SU-DHL-6 (cell line): ENCODE measurements around the gene PKN2.

ENCODE experiments used
- H2AFZ ChIP-seq: fragments of 200-600 bp; sonication (generic); 2 replicates; pipeline ENCODE4 v1.6.1; 2014; ENCODE audit warnings: low read depth, mild to moderate bottlenecking, moderate library complexity, mixed read lengths, antibody characterized with exemption, low read length; ENCODE audit not compliant: severe bottlenecking
- H3F3A ChIP-seq: fragments of 200-600 bp; shearing (Covaris generic); 2 replicates; pipeline ENCODE4 v1.6.0; 2016; ENCODE audit warnings: antibody characterized with exemption, mild to moderate bottlenecking; ENCODE audit not compliant: insufficient read depth
- H3K27ac ChIP-seq: fragments of 200-600 bp; sonication (generic); 2 replicates; pipeline ENCODE4 v1.5.1; 2016; ENCODE audit warnings: low read depth, mild to moderate bottlenecking, low read length, moderate library complexity, mixed read lengths
- H3K27me3 ChIP-seq: fragments of 200-600 bp; sonication (generic), shearing (Covaris generic); 2 replicates; pipeline ENCODE4 v1.6.0; 2014; ENCODE audit warnings: mild to moderate bottlenecking, low read length
- H3K36me3 ChIP-seq: fragments of 200-600 bp; sonication (generic); 2 replicates; pipeline ENCODE4 v1.6.1; 2014; ENCODE audit warnings: mild to moderate bottlenecking, low read length, mixed read lengths
- H3K4me2 ChIP-seq: fragments of 300-600, 200-600 bp; shearing (Covaris generic), sonication (generic); 2 replicates; pipeline ENCODE4 v1.6.0; 2014; ENCODE audit warnings: low read length, low read depth, mild to moderate bottlenecking; ENCODE audit not compliant: poor library complexity, severe bottlenecking
- H3K4me3 ChIP-seq: fragments of 200-600 bp; sonication (generic); 2 replicates; pipeline ENCODE4 v1.5.1; 2014; ENCODE audit warnings: antibody characterized with exemption, low read length, mild to moderate bottlenecking, mixed read lengths; ENCODE audit not compliant: insufficient read depth, poor library complexity, severe bottlenecking
- H3K79me2 ChIP-seq: fragments of 200-600 bp; sonication (generic); 2 replicates; pipeline ENCODE4 v1.6.1; 2014; ENCODE audit warnings: mild to moderate bottlenecking, low read length, moderate library complexity; ENCODE audit not compliant: insufficient read depth
- H3K9ac ChIP-seq: fragments of 200-600 bp; sonication (generic); 2 replicates; pipeline ENCODE4 v1.7.0; 2014; ENCODE audit warnings: mild to moderate bottlenecking, low read length
- H3K9me2 ChIP-seq: fragments of 200-600 bp; sonication (generic); replicated peaks from 2 replicates; pipeline ENCODE4 v1.6.1; 2014; ENCODE audit warnings: low read length; ENCODE audit not compliant: insufficient read depth
- H3K9me3 ChIP-seq: fragments of 200-600 bp; sonication (generic); 2 replicates; pipeline ENCODE4 v1.6.1; 2014; ENCODE audit warnings: low read length, mixed read lengths; ENCODE audit not compliant: insufficient read depth
- H4K20me1 ChIP-seq: fragments of 200-600 bp; sonication (generic); 2 replicates; pipeline ENCODE4 v1.6.1; 2014; ENCODE audit warnings: low read depth, mild to moderate bottlenecking, antibody characterized with exemption, low read length, moderate library complexity, mixed read lengths
- CTCF ChIP-seq: fragments of 200-600 bp; sonication (generic); IDR thresholded peaks from one replicate; pipeline ENCODE4 v1.5.1; 2017; ENCODE audit warnings: antibody characterized with exemption, mild to moderate bottlenecking, low read length, moderate library complexity; ENCODE audit not compliant: insufficient read depth, poor library complexity, severe bottlenecking
- EZH2phosphoT487 ChIP-seq: fragments of 200-600 bp; sonication (generic), shearing (Covaris generic); conservative IDR thresholded peaks from 2 replicates; pipeline ENCODE4 v1.6.1; 2018; ENCODE audit warnings: mild to moderate bottlenecking, antibody characterized with exemption, low read length, moderate library complexity, mixed read lengths

The PKN2 gene

DNA sequence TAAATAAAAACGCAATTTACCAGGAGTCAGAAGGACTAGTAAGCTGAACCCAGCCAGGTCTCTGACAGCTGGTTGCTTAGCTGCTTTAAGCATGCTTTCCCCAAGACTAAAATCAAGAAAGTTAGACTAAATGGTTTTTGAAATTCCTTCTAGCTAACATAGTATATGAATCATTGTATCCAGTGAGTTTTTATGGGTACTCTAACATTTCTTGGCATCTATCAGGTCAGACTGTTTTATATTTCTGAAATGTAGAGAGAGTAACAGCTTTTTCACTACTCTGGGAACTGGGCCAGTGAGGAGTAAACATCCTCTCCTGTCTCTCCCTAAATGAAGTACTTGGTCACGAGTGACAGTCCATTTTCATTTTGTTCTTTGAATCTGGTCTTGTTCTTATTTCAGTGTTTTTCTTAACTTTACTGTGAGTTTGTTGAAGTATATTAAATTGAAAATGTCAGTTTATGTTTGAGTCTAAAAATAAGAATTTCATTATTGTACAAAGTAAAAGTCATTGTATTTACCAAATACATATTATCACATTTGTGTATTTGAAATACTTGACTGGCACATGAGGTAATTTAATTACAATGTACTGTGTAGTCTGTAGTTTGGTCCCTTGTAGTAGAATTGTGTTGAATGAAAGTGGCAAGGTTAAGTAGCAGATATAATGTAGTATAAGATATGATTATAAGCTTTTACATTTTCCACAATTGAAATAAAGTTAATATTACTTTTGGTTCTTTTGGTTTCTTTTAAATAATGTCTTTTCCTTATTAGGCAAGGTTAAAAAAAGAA lies 47.6 kb downstream of the PKN2 start:
- Histone ChIP-seq H3K36me3 (no peaks in the 10 kb centered on the region), H3K4me2 (no peak overlapping the region), H3K9ac (no peak overlapping the region), H3K27me3 (no peaks in the 10 kb centered on the region), H3K79me2 (peaks cover 89% of the 10 kb centered on the region), H2AFZ (no peak overlapping the region), H3K4me3 (no peak overlapping the region), H3K9me2 (no peaks in the 10 kb centered on the region), H3K27ac (no peak overlapping the region), H3F3A (no peaks in the 10 kb centered on the region; the same call in 1 of the 2 replicates), H3K9me3 (no peaks in the 10 kb centered on the region), H4K20me1 (peaks cover 9% of the 10 kb centered on the region; the same call in 1 of the 2 replicates)
- TF ChIP-seq EZH2phosphoT487 (no peak), CTCF (no peak)

DNA sequence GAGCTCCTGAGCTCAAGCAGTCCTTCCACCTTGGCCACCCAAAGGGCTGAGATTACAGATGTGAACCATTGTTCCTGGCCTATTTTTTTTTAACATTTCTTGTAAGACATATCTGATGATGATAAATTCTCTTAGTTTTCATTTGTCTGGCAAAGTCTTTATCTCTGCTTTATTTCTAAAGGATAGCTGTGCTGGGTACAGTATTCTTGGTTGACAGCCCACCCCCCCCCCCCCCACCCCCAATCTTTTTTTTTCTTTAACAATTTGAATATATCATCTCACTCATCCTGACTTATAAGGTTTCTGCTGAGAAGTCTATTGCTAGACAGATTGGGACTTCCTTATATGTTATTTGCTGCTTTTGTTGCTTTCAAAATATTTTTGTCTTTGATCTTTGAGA lies 51.3 kb downstream of the PKN2 start:
- H3K79me2 ChIP-seq = peaks cover 79% of the 10 kb centered on the region
- H3K27me3 ChIP-seq = no peaks in the 10 kb centered on the region
- no peak for TF ChIP-seq EZH2phosphoT487
- no peak for TF ChIP-seq CTCF
- no peaks in the 10 kb centered on the region; the same call in 1 of the 2 replicates for H3F3A ChIP-seq
- H4K20me1 ChIP-seq = no peaks in the 10 kb centered on the region
- no peak overlapping the region for H3K4me3 ChIP-seq
- no peaks in the 10 kb centered on the region for H3K36me3 ChIP-seq
- no peaks in the 10 kb centered on the region for H3K9me2 ChIP-seq
- H3K27ac ChIP-seq = no peak overlapping the region
- H2AFZ ChIP-seq = no peak overlapping the region
- H3K9me3 ChIP-seq = no peaks in the 10 kb centered on the region
- no peak overlapping the region for H3K4me2 ChIP-seq
- H3K9ac ChIP-seq = no peak overlapping the region

DNA sequence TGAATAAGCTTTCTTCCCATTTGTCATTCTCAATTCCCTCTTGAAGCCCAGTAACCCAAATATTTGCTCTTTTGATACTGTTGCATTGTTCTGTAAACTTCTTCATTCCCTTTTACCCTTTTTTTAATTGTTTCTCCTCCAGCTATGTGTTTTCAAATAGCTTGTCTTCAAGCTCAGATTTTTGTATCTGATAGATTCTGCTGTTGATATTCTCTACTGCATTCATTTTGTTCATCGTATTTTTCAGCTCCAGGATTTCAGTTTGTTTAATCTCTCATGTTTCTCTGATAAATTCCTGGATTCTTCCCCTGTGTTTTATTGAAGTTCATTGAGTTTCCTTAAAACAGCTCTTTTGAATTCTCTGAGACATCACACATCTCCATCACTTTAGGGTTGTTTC lies 51.8 kb downstream of the PKN2 start:
- Histone ChIP-seq H3K27ac (no peak overlapping the region), H3K9ac (no peak overlapping the region), H3K9me3 (no peaks in the 10 kb centered on the region), H4K20me1 (no peaks in the 10 kb centered on the region), H3F3A (no peaks in the 10 kb centered on the region; the same call in 1 of the 2 replicates), H3K9me2 (no peaks in the 10 kb centered on the region), H2AFZ (no peak overlapping the region), H3K27me3 (no peaks in the 10 kb centered on the region), H3K4me3 (no peak overlapping the region), H3K4me2 (no peak overlapping the region), H3K36me3 (no peaks in the 10 kb centered on the region; the same call in 1 of the 2 replicates), H3K79me2 (peaks cover 73% of the 10 kb centered on the region)
- TF ChIP-seq CTCF (no peak), EZH2phosphoT487 (no peak)
